Spleen (tissue), 11 donors: ENCODE measurements around the gene PHKB. TPM values are rescaled to one million over a fixed set of nuclear protein-coding genes. Genes with fewer than 3 reads are reported as not detected.

Source experiments
- DNase-seq: peaks from one replicate; pipeline ENCODE4 v3.0.0-alpha.2; 2020
- H3K27ac ChIP-seq, 8 donors: fragments of 200-600 bp; sonication (generic) in 7 of 8; 1 replicate in 4 of 8; 2 replicates in 4 of 8; pipeline versions ENCODE4 v1.5.0 to v1.8.0; 2016 to 2021; ENCODE audit warnings: inconsistent platforms in 4 of 8, mild to moderate bottlenecking in 4 of 8, moderate library complexity in 1 of 8
- H3K27me3 ChIP-seq, 7 donors: fragments of 200-600 bp; sonication (generic) in 6 of 7; replicated peaks in 1 of 7; 1 replicate in 4 of 7; 2 replicates in 3 of 7; pipeline versions ENCODE4 v1.5.0 to v1.8.0; 2016 to 2021; ENCODE audit warnings: inconsistent platforms in 3 of 7, mild to moderate bottlenecking in 1 of 7
- H3K36me3 ChIP-seq, 6 donors: fragments of 200-600 bp; sonication (generic) in 5 of 6; 1 replicate in 4 of 6; 2 replicates in 2 of 6; pipeline versions ENCODE4 v1.5.0 to v1.8.0; 2016 to 2021; ENCODE audit warnings: inconsistent platforms in 2 of 6
- H3K4me1 ChIP-seq, 6 donors: fragments of 200-600 bp; sonication (generic) in 5 of 6; 1 replicate in 3 of 6; 2 replicates in 3 of 6; pipeline versions ENCODE4 v1.5.0 to v1.8.0; 2016 to 2021; ENCODE audit warnings: inconsistent platforms in 3 of 6
- H3K4me3 ChIP-seq, 8 donors: fragments of 200-600 bp; sonication (generic) in 7 of 8; 1 replicate in 4 of 8; 2 replicates in 4 of 8; pipeline versions ENCODE4 v1.5.0 to v1.8.0; 2016 to 2021; ENCODE audit warnings: inconsistent platforms in 4 of 8, mild to moderate bottlenecking in 4 of 8, moderate library complexity in 2 of 8
- H3K9me3 ChIP-seq, 8 donors: fragments of 200-600 bp; sonication (generic) in 7 of 8; 1 replicate in 4 of 8; 2 replicates in 4 of 8; pipeline versions ENCODE4 v1.5.0 to v1.8.0; 2016 to 2021; ENCODE audit warnings: inconsistent platforms in 4 of 8
- POLR2A ChIP-seq, 3 donors: fragments of 450-650 bp; IDR thresholded peaks; one replicate each; pipeline ENCODE4 v1.5.1; 2017; ENCODE audit warnings: antibody characterized with exemption in 3 of 3, mild to moderate bottlenecking in 1 of 3
- POLR2AphosphoS5 ChIP-seq, 3 donors: sonication (generic); formaldehyde crosslinking; IDR thresholded peaks; one replicate each; pipeline ENCODE4 v1.5.1; 2017; ENCODE audit warnings: antibody characterized with exemption in 3 of 3
- WGBS, 5 donors: extraction: QIAGEN DNeasy Blood & Tissue Kit in 3 of 5; methylation state at CpG; one replicate each; pipeline versions ENCODE4 v1.1.5 to v1.1.7; 2013 to 2018; 5-methylcytosine and 5-hydroxymethylcytosine counted together
- intact Hi-C: fragments of 100-400 bp; cut with DNase I; formaldehyde crosslinking; loops from one replicate; pipeline ENCODE4 v1.15.0; 2023; ENCODE audit warnings: low total_unique reads
- polyA plus RNA-seq, 3 donors: library from polyadenylated mRNA; stranded (reverse); fragments of 200-250 nt; gene quantifications; one replicate each; pipeline ENCODE4 v1.2.1, GENCODE V29; 2013
- total RNA-seq, 7 donors: library from RNA; depleted of rRNA in 3 of 7; stranded (reverse); fragments of >200 nt in 3 of 7; fragmentation: NEBNext Ultra II Directional in 4 of 7; extraction: Animal tissue kit (Norgen Biotek cat#: 25700) in 4 of 7; gene quantifications; one replicate each; pipeline versions ENCODE4 v1.1.0 to v1.2.1, GENCODE V29; 2016 to 2021
- TF ChIP-seq, protein P1 (sequence below), 11 experiments: fragments of 200-600 bp in 7 of 11; fragments of 450-650 bp in 4 of 11; sonication (generic) in 4 of 11; IDR thresholded peaks in 8 of 11; conservative IDR thresholded peaks in 3 of 11; 1 replicate in 7 of 11; 2 replicates in 4 of 11; pipeline versions ENCODE4 v1.4.0 to v1.8.0; 2016 to 2021; ENCODE audit warnings: antibody characterized with exemption in 11 of 11, inconsistent platforms in 4 of 11, mild to moderate bottlenecking in 1 of 11
- donor health status: healthy with polysubstance abuse.
- donor health status: DM: no; HTN: no; CAD: no; lungs with moderate emphysema.
- donor health status: DM: no; HTN: no; CAD: no.
- donor health status: Bipolar disorder and iron deficiency.
- donor health status: healthy.
- donor health status: DM: no; HTN: no; CAD: no.
- donor health status: DM: yes; HTN: yes; CAD: no.

The PHKB gene
- total and polyA plus RNA-seq, 10 donors, result 19.7 to 168 (median 99.1) TPM

DNA sequence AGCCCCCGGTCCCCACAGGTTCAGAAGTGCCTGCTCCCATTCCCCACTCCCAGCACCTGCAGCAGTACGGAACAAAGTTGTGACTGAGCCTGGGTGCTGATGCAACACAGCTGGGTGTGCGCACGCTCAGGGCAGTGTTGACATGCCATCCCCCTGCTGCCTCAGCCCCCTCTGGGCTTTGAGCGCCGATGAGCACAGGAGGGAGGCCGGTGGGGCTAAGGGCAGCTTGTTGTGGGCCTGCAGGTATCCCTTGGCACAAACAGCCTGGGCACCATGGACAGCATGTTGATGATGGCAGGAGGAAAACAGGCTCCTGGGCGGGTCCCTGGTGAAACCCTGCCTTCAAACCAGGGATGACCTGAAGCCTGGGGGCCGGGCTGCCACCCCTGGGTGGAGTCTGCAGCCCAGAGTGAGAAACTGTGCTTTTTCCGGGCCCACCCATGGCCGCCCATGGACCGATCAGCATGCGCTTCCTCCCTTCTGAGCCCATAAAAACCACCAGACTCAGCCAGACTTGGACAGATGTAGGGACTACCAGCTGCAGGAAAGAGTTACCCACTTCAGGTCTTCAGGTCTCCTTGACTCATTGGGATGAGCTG, 175.5 kb downstream of the PHKB start:
- 96 to 100% (median 98%) methylated on average over 9 to 13 of the region's 13 CpGs for WGBS, 5 donors
- no peaks in the 10 kb centered on the region for H3K9me3 ChIP-seq
- intact Hi-C loops, result no loop called here
- H3K27me3 ChIP-seq, result no peaks in the 10 kb centered on the region
- H3K36me3 ChIP-seq, result peaks cover 0 to 61% (median 11%) of the 10 kb centered on the region in 6 donors
- no peak for DNase-seq
- no peak overlapping the region for H3K27ac ChIP-seq
- TF ChIP-seq POLR2AphosphoS5 (IDR thresholded peaks at IDR 0.05) (no peak), POLR2A (IDR thresholded peaks at IDR 0.05) (no peak)
- TF ChIP-seq, protein P1, sequence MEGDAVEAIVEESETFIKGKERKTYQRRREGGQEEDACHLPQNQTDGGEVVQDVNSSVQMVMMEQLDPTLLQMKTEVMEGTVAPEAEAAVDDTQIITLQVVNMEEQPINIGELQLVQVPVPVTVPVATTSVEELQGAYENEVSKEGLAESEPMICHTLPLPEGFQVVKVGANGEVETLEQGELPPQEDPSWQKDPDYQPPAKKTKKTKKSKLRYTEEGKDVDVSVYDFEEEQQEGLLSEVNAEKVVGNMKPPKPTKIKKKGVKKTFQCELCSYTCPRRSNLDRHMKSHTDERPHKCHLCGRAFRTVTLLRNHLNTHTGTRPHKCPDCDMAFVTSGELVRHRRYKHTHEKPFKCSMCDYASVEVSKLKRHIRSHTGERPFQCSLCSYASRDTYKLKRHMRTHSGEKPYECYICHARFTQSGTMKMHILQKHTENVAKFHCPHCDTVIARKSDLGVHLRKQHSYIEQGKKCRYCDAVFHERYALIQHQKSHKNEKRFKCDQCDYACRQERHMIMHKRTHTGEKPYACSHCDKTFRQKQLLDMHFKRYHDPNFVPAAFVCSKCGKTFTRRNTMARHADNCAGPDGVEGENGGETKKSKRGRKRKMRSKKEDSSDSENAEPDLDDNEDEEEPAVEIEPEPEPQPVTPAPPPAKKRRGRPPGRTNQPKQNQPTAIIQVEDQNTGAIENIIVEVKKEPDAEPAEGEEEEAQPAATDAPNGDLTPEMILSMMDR (IDR thresholded peaks at IDR 0.05 in 8 of 11, conservative IDR thresholded peaks at IDR 0.05 in 3 of 11), result no peak
- H3K4me3 ChIP-seq, result no peak overlapping the region
- H3K4me1 ChIP-seq, result no peaks in the 10 kb centered on the region

DNA sequence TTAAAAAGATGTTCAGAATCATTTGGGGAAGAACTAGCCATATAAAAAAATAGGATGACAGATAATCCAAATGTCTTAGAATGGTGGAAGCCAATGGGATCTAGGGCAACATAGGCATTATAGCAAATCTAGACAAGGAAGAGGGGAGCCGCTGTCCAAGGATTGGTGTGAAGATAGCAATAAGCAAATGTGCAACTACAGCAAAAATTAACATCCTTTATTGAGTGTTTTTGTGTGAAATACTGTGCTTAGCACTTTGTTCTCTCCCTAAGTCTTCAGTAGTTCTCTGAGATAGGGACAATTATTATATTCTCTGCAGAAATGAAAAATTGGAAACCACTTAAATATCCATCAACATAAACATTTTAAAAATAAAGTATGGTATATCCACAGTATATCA, 177.0 kb downstream of the PHKB start:
- no peaks in the 10 kb centered on the region for H3K27me3 ChIP-seq
- H3K4me1 ChIP-seq, result peaks cover 0 to 5% (median 0%) of the 10 kb centered on the region in 6 donors
- H3K4me3 ChIP-seq, result no peak overlapping the region
- TF ChIP-seq POLR2AphosphoS5 (IDR thresholded peaks at IDR 0.05) (no peak), POLR2A (IDR thresholded peaks at IDR 0.05) (no peak)
- TF ChIP-seq, protein P1 (IDR thresholded peaks at IDR 0.05 in 8 of 11, conservative IDR thresholded peaks at IDR 0.05 in 3 of 11), result no peak
- WGBS, 5 donors, result 76 to 100% (median 98%) methylated on average over 1 of the region's 1 CpG
- intact Hi-C loops, result no loop called here
- no peak overlapping the region for H3K27ac ChIP-seq
- no peak for DNase-seq
- H3K36me3 ChIP-seq, result peaks cover 3 to 74% (median 19%) of the 10 kb centered on the region in 6 donors
- no peaks in the 10 kb centered on the region for H3K9me3 ChIP-seq

DNA sequence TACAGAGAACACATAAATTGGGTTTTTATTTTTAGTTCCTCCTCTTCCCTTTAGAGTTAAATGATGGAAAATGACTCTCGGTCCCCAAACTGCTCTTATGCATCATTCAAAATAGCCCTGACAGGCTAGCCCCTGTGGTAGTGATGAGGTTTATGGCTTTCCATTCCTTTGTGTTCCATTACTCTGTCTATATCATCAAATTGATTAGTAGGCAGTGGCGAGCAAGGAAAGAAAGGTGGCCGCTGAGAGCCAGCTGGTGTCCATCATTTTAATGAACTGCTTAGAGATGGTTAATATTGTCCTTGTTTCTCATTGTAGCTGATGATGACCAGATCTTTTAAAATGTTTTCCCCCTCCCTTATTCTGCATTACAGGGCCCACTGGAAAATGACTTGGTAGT, 179.5 kb downstream of the PHKB start:
- intact Hi-C loops, result no loop called here
- TF ChIP-seq POLR2A (IDR thresholded peaks at IDR 0.05) (no peak), POLR2AphosphoS5 (IDR thresholded peaks at IDR 0.05) (no peak)
- TF ChIP-seq, protein P1 (IDR thresholded peaks at IDR 0.05 in 8 of 11, conservative IDR thresholded peaks at IDR 0.05 in 3 of 11), result no peak
- no peak for DNase-seq
- WGBS, 5 donors, result 82 to 97% (median 88%) methylated on average over 3 of the region's 3 CpGs
- peaks cover 0 to 22% (median 1%) of the 10 kb centered on the region in 6 donors for H3K4me1 ChIP-seq
- H3K27me3 ChIP-seq, result no peaks in the 10 kb centered on the region
- no peaks in the 10 kb centered on the region for H3K9me3 ChIP-seq
- H3K4me3 ChIP-seq, result no peak overlapping the region
- H3K27ac ChIP-seq, result no peak overlapping the region
- H3K36me3 ChIP-seq, result peaks cover 0 to 69% (median 15%) of the 10 kb centered on the region in 6 donors

DNA sequence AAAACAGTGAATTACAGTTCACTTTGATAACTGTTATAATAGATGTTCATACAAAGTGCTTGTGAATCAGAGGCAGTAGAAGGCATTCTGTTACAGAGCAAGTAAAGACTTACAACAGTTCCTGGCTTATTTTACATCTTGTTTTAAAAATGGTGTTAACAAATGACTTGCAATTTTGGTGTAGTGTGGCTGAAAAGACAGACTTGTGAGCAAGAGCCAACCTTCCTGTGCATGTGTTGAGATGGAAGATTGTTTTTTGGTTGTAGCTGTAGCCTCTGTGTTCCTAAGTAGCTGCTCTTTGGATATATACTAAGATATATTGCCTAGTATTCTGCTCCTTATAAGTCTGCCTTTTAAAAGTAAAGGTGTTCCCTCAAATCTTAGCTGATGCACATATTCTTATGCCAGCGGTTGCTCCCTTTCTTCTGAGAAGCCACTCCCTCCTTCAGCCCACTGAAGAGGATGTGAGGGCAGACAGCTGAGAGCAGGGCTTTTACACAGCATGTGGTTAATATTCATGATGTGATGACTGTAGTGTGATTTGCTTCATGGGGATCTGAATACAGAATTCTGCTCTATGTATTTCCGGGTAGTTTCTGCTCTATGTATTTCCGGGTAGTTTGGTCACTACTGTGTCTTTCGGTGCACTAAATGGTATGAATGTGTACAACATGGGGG, 182.3 kb downstream of the PHKB start:
- peaks cover 0 to 63% (median 20%) of the 10 kb centered on the region in 6 donors for H3K36me3 ChIP-seq
- H3K9me3 ChIP-seq, result no peaks in the 10 kb centered on the region
- intact Hi-C loops, result no loop called here
- no peaks in the 10 kb centered on the region for H3K27me3 ChIP-seq
- H3K4me1 ChIP-seq, result peaks cover 0 to 22% (median 1%) of the 10 kb centered on the region in 6 donors
- no peak overlapping the region for H3K4me3 ChIP-seq
- 56 to 83% (median 64%) methylated on average over 4 of the region's 4 CpGs for WGBS, 5 donors
- no peak for DNase-seq
- H3K27ac ChIP-seq, result no peak overlapping the region
- TF ChIP-seq POLR2AphosphoS5 (IDR thresholded peaks at IDR 0.05) (no peak), POLR2A (IDR thresholded peaks at IDR 0.05) (no peak)
- TF ChIP-seq, protein P1 (IDR thresholded peaks at IDR 0.05 in 8 of 11, conservative IDR thresholded peaks at IDR 0.05 in 3 of 11), result no peak
